HepG2 (cell line): ENCODE results near the gene KATNB1. TPM values are rescaled to one million over a fixed set of nuclear protein-coding genes. Genes with fewer than 3 reads are reported as not detected.

Source experiments
- ATAC-seq: fragments of 200-7000 bp; cut with Tn5 transposase; 3 replicates; pipeline ENCODE4 v1.9.1; 2020; ENCODE audit warnings: mild to moderate bottlenecking, moderate library complexity
- BruUV-seq: library from RNA; stranded (reverse); fragments of 400-500 nt; replicated peaks from 2 replicates; lab custom pipeline; 2021; lab: Mats Ljungman, UMichigan
- CTCF ChIA-PET: fragments of 300-600 bp; formaldehyde crosslinking; extraction: SDS; loops from one replicate; lab custom pipeline; 2021; ENCODE audit warnings: low total read pairs, inconsistent platforms, low intra/inter-chr PET ratio; lab: Yijun Ruan, JAX
- POLR2A ChIA-PET: fragments of 350-600 bp; sonication (Branson Sonifier 250); formaldehyde crosslinking; loops from one replicate; lab custom pipeline; 2020; ENCODE audit warnings: antibody characterized with exemption, inconsistent platforms; lab: Yijun Ruan, JAX
- DNase-seq: peaks from one replicate; pipeline ENCODE4 v3.0.0-alpha.2; 2015; ENCODE audit warnings: low spot score
- FAIRE-seq: peaks from 3 replicates; lab custom pipeline; 2011; peaks lifted over from hg19 to GRCh38; lab: Jason Lieb, UNC
- H2AFZ ChIP-seq: one replicate; pipeline ENCODE4 v1.6.1; 2011; ENCODE audit warnings: low read length, inconsistent platforms
- H3K27ac ChIP-seq: fragments of 300-600 bp; 3 replicates; pipeline ENCODE4 v1.8.0; 2011; ENCODE audit warnings: mixed run types, mild to moderate bottlenecking, mixed read lengths, low read length, inconsistent platforms; ENCODE audit not compliant: insufficient read depth; ENCODE audit errors: extremely low read length
- H3K27me3 ChIP-seq, 2 experiments: fragments of 200-600 bp in 1 of 2; 2 replicates in 1 of 2; 3 replicates in 1 of 2; pipeline versions ENCODE4 v1.6.0 to v1.8.0; 2011; ENCODE audit warnings: low read length in 2 of 2, mild to moderate bottlenecking in 2 of 2, moderate library complexity in 2 of 2, inconsistent platforms in 1 of 2; ENCODE audit not compliant: insufficient read depth in 2 of 2, control insufficient read depth in 1 of 2
- H3K36me3 ChIP-seq, 2 experiments: fragments of 200-600 bp in 1 of 2; replicated peaks in 1 of 2; 2 replicates in 1 of 2; 3 replicates in 1 of 2; pipeline versions ENCODE4 v1.5.1 to v1.8.0; 2011; ENCODE audit warnings: low read length in 2 of 2, inconsistent platforms in 1 of 2; ENCODE audit not compliant: insufficient read depth in 2 of 2, control insufficient read depth in 1 of 2
- H3K4me1 ChIP-seq: 2 replicates; pipeline ENCODE4 v1.5.1; 2012; ENCODE audit warnings: low read length, inconsistent platforms; ENCODE audit not compliant: insufficient read depth
- H3K4me2 ChIP-seq: 2 replicates; pipeline ENCODE4 v1.6.0; 2011; ENCODE audit warnings: low read depth, low read length, inconsistent platforms
- H3K4me3 ChIP-seq, 3 experiments: fragments of 200-600 bp in 1 of 3; sonication (generic), shearing (Covaris generic) in 1 of 3; replicated peaks in 1 of 3; 2 replicates each; pipeline ENCODE4 v1.5.1; 2011 to 2016; ENCODE audit warnings: low read length in 3 of 3, inconsistent platforms in 2 of 3, low read depth in 2 of 3, mild to moderate bottlenecking in 2 of 3, control low read depth in 1 of 3, mixed read lengths in 1 of 3; ENCODE audit not compliant: insufficient read depth in 1 of 3
- H3K79me2 ChIP-seq: one replicate; pipeline ENCODE4 v1.6.1; 2011; ENCODE audit warnings: low read length, inconsistent platforms; ENCODE audit not compliant: insufficient read depth
- H3K9ac ChIP-seq: 2 replicates; pipeline ENCODE4 v1.6.0; 2011; ENCODE audit warnings: mild to moderate bottlenecking, low read depth, low read length, inconsistent platforms; ENCODE audit not compliant: insufficient read depth
- H3K9me3 ChIP-seq: 2 replicates; pipeline ENCODE4 v1.5.1; 2012; ENCODE audit warnings: mild to moderate bottlenecking, low read length
- H4K20me1 ChIP-seq: 2 replicates; pipeline ENCODE4 v1.6.0; 2011; ENCODE audit warnings: inconsistent platforms, mild to moderate bottlenecking, low read length, moderate library complexity; ENCODE audit not compliant: insufficient read depth
- CREM ChIP-seq, 2 experiments: sonication (generic) in 1 of 2; formaldehyde crosslinking in 1 of 2; IDR thresholded peaks; 2 replicates each; pipeline versions ENCODE4 v1.4.0 to v1.6.1; 2016 to 2020; ENCODE audit warnings: antibody characterized with exemption in 1 of 2, mild to moderate bottlenecking in 1 of 2, missing genetic modification reagents in 1 of 2
- KLF16 ChIP-seq, 2 experiments: sonication (generic) in 1 of 2; formaldehyde crosslinking in 1 of 2; IDR thresholded peaks; 2 replicates each; pipeline versions ENCODE4 v1.6.1 to v1.8.0; 2016 to 2023; ENCODE audit warnings: missing genetic modification reagents in 2 of 2, missing compliant biosample characterization in 1 of 2
- MAZ ChIP-seq, 2 experiments: sonication (generic) in 1 of 2; formaldehyde crosslinking in 1 of 2; IDR thresholded peaks; 2 replicates each; pipeline versions ENCODE4 v1.5.0 to v1.6.1; 2012 to 2020; ENCODE audit warnings: low read depth in 2 of 2, mild to moderate bottlenecking in 2 of 2, borderline replicate concordance in 1 of 2, improper control_type of control experiment in 1 of 2, low read length in 1 of 2, missing genetic modification reagents in 1 of 2, moderate library complexity in 1 of 2
- NR0B2 ChIP-seq: sonication (generic); formaldehyde crosslinking; IDR thresholded peaks from 2 replicates; pipeline ENCODE4 v1.4.0; 2020; ENCODE audit warnings: mild to moderate bottlenecking, missing genetic modification reagents
- POGZ ChIP-seq: sonication (generic); formaldehyde crosslinking; IDR thresholded peaks from 2 replicates; pipeline ENCODE4 v1.4.0; 2020; ENCODE audit warnings: mild to moderate bottlenecking, missing genetic modification reagents
- RAD21 ChIP-seq: fragments of 450-650 bp; formaldehyde crosslinking; IDR thresholded peaks from 2 replicates; pipeline ENCODE4 v1.5.0; 2020; ENCODE audit warnings: mild to moderate bottlenecking
- SATB2 ChIP-seq: sonication (generic); formaldehyde crosslinking; IDR thresholded peaks from 2 replicates; pipeline ENCODE4 v1.5.0; 2020; ENCODE audit warnings: missing genetic modification reagents
- TBP ChIP-seq: sonication (generic); formaldehyde crosslinking; IDR thresholded peaks from 2 replicates; pipeline ENCODE4 v1.5.0; 2020; ENCODE audit warnings: missing genetic modification reagents
- THRA ChIP-seq: sonication (generic); formaldehyde crosslinking; IDR thresholded peaks from 2 replicates; pipeline ENCODE4 v1.4.0; 2020; ENCODE audit warnings: missing genetic modification reagents, borderline replicate concordance
- ZFP82 ChIP-seq: sonication (generic); formaldehyde crosslinking; IDR thresholded peaks from 2 replicates; pipeline ENCODE4 v1.5.1; 2020; ENCODE audit warnings: mild to moderate bottlenecking, missing genetic modification reagents, borderline replicate concordance
- ZNF333 ChIP-seq: sonication (generic); formaldehyde crosslinking; IDR thresholded peaks from 2 replicates; pipeline ENCODE4 v1.4.0; 2020; ENCODE audit warnings: mild to moderate bottlenecking, missing genetic modification reagents, borderline replicate concordance
- ZNF337 ChIP-seq: sonication (generic); formaldehyde crosslinking; IDR thresholded peaks from 2 replicates; pipeline ENCODE4 v1.5.1; 2020; ENCODE audit warnings: missing genetic modification reagents, low read depth, mild to moderate bottlenecking, borderline replicate concordance
- ZNF441 ChIP-seq: sonication (generic); formaldehyde crosslinking; IDR thresholded peaks from 2 replicates; pipeline ENCODE4 v1.7.0; 2021; ENCODE audit warnings: missing genetic modification reagents, borderline replicate concordance
- ZNF546 ChIP-seq: sonication (generic); formaldehyde crosslinking; conservative IDR thresholded peaks from 2 replicates; pipeline ENCODE4 v1.8.1; 2023; ENCODE audit warnings: mild to moderate bottlenecking, missing genetic modification reagents
- ZSCAN30 ChIP-seq: sonication (generic); formaldehyde crosslinking; IDR thresholded peaks from 2 replicates; pipeline ENCODE4 v1.5.0; 2020; ENCODE audit warnings: mild to moderate bottlenecking, missing genetic modification reagents
- WGBS: methylation state at CpG from one replicate; pipeline ENCODE4 v1.1.6; 2017; ENCODE audit warnings: low lambda C conversion rate; 5-methylcytosine and 5-hydroxymethylcytosine counted together
- in situ Hi-C: cut with HindIII; loops from 2 replicates; pipeline ENCODE4 v1.10.0; 2017; ENCODE audit warnings: low pct_unique_long_range_greater_than_20kb; ENCODE audit not compliant: extremely low pct_ligation_motif_present
- intact Hi-C: fragments of 100-400 bp; cut with micrococcal nuclease; formaldehyde crosslinking; loops from one replicate; pipeline ENCODE4 v1.10.0; 2022; ENCODE audit not compliant: unreplicated experiment
- polyA plus RNA-seq, 8 experiments: library from polyadenylated mRNA; depleted of rRNA in 3 of 8; stranded (reverse) in 7 of 8; unstranded in 1 of 8; fragments of >200 nt; fragmentation: Illumina TruSeq in 4 of 8; extraction: Trizol in 4 of 8; gene quantifications; 2 replicates each; pipeline versions ENCODE4 v1.2.1 to v1.2.3, GENCODE V29; 2011 to 2016; ENCODE audit warnings: low read depth in 4 of 8, missing spikeins in 1 of 8, mixed read lengths in 1 of 8; ENCODE audit not compliant: insufficient read depth in 1 of 8
- total RNA-seq, 5 experiments: library from RNA; depleted of rRNA; stranded (reverse); fragments of >200 nt; fragmentation: Illumina TruSeq; extraction: Trizol; gene quantifications; 2 replicates each; pipeline ENCODE4 v1.2.3, GENCODE V29; 2016; ENCODE audit warnings: low read depth in 1 of 5
- TF ChIP-seq, protein P1 (sequence below): sonication (generic); formaldehyde crosslinking; conservative IDR thresholded peaks from 2 replicates; pipeline ENCODE4 v1.4.0; 2020; ENCODE audit warnings: missing genetic modification reagents
- TF ChIP-seq, protein P2 (sequence below): sonication (generic); formaldehyde crosslinking; IDR thresholded peaks from 2 replicates; pipeline ENCODE4 v1.8.1; 2023; ENCODE audit warnings: mild to moderate bottlenecking, missing genetic modification reagents

Gene KATNB1
- total and polyA plus RNA-seq, 2 of the 13 experiments (the other 11 are each of a cell fraction or from before 2014, with no cell fraction given), result 31.5 to 43.5 TPM

GRCh38 chr16:57707331-57707730 is 28.2 kb upstream of the KATNB1 start:
- no peak for FAIRE-seq
- DNase-seq, result no peak
- no peaks in the 10 kb centered on the region for H3K9me3 ChIP-seq
- H3K27me3 ChIP-seq, result no peaks in the 10 kb centered on the region
- intact Hi-C loops (no loop called here), in situ Hi-C loops (no loop called here)
- ATAC-seq, result no peak
- no peak overlapping the region for H3K4me3 ChIP-seq
- WGBS, result 86% methylated on average over 11 of the region's 11 CpGs
- H3K4me2 ChIP-seq, result no peak overlapping the region
- H2AFZ ChIP-seq, result no peak overlapping the region
- H4K20me1 ChIP-seq, result no peaks in the 10 kb centered on the region
- H3K27ac ChIP-seq, result no peak overlapping the region
- H3K4me1 ChIP-seq, result peaks cover 65% of the 10 kb centered on the region
- H3K79me2 ChIP-seq, result no peaks in the 10 kb centered on the region
- BruUV-seq, result no TSS peak
- TF ChIP-seq KLF16 (CRISPR knock-in tag; IDR thresholded peaks at IDR 0.05) (no peak), POGZ (no peak), MAZ (IDR thresholded peaks at IDR 0.05; ENCODE audit: borderline replicate concordance, low read depth, low read length) (no peak), MAZ (CRISPR knock-in tag; IDR thresholded peaks at IDR 0.05; ENCODE audit: low read depth) (no peak), ZFP82 (no peak), TBP (CRISPR knock-in tag) (no peak), THRA (CRISPR knock-in tag) (no peak), ZNF546 (no peak), CREM (IDR thresholded peaks at IDR 0.05) (no peak), CREM (CRISPR knock-in tag; IDR thresholded peaks at IDR 0.05) (no peak), ZNF333 (CRISPR knock-in tag) (no peak), NR0B2 (CRISPR knock-in tag) (no peak), SATB2 (CRISPR knock-in tag) (no peak), RAD21 (CRISPR knock-in tag) (no peak), ZSCAN30 (no peak), ZNF337 (no peak), ZNF441 (no peak)
- TF ChIP-seq, protein P1, sequence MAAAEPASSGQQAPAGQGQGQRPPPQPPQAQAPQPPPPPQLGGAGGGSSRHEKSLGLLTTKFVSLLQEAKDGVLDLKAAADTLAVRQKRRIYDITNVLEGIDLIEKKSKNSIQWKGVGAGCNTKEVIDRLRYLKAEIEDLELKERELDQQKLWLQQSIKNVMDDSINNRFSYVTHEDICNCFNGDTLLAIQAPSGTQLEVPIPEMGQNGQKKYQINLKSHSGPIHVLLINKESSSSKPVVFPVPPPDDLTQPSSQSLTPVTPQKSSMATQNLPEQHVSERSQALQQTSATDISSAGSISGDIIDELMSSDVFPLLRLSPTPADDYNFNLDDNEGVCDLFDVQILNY, result no peak
- TF ChIP-seq, protein P2, sequence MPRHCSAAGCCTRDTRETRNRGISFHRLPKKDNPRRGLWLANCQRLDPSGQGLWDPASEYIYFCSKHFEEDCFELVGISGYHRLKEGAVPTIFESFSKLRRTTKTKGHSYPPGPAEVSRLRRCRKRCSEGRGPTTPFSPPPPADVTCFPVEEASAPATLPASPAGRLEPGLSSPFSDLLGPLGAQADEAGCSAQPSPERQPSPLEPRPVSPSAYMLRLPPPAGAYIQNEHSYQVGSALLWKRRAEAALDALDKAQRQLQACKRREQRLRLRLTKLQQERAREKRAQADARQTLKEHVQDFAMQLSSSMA (CRISPR knock-in tag), result no peak
- POLR2A ChIA-PET, result no interaction called here
- H3K36me3 ChIP-seq, result no peaks in the 10 kb centered on the region
- H3K9ac ChIP-seq, result no peak overlapping the region
- CTCF ChIA-PET, result no interaction called here
